ENCODE results near the gene BIK. TPM values are rescaled to one million over a fixed set of nuclear protein-coding genes. Genes with fewer than 3 reads are reported as not detected.

The BIK gene
- total RNA-seq, 2 donors from 2014 or later = not detected

GRCh38 chr22:43114958-43115357 lies 4.4 kb downstream of the BIK start:
- no peak for ATAC-seq (ENCODE audit: insufficient number of reproducible peaks, low FRiP score, low read depth)
- no peak for DNase-seq (ENCODE audit: low spot score)
- H3K27me3 ChIP-seq (replicated peaks; ENCODE audit: insufficient read depth) = peaks cover 10% of the 10 kb centered on the region
- H3K4me1 ChIP-seq (ENCODE audit: control insufficient read depth in 1 of 2, low read depth in 2 of 2) = peaks cover 9 to 17% of the 10 kb centered on the region in 2 donors
- no peaks in the 10 kb centered on the region for H3K36me3 ChIP-seq
- TF ChIP-seq CTCF (IDR thresholded peaks at IDR 0.05) = no peak
- no peak overlapping the region for H3K27ac ChIP-seq
- no peak overlapping the region for H3K4me3 ChIP-seq
- H3K9me3 ChIP-seq = no peaks in the 10 kb centered on the region

GRCh38 chr22:43116932-43117331 lies 6.4 kb downstream of the BIK start:
- Histone ChIP-seq H3K36me3 (no peaks in the 10 kb centered on the region), H3K4me1 (ENCODE audit: control insufficient read depth in 1 of 2, low read depth in 2 of 2) (no peaks in the 10 kb centered on the region), H3K27ac (no peak overlapping the region), H3K27me3 (replicated peaks; ENCODE audit: insufficient read depth) (peaks cover 8% of the 10 kb centered on the region), H3K4me3 (no peak overlapping the region), H3K9me3 (no peaks in the 10 kb centered on the region)
- TF ChIP-seq CTCF (IDR thresholded peaks at IDR 0.05) = no peak
- DNase-seq (ENCODE audit: low spot score) (no peak), ATAC-seq (ENCODE audit: insufficient number of reproducible peaks, low FRiP score, low read depth) (no peak)

- no peaks in the 10 kb centered on the region for H3K36me3 ChIP-seq
- ATAC-seq (ENCODE audit: insufficient number of reproducible peaks, low FRiP score, low read depth) (no peak), DNase-seq (ENCODE audit: low spot score) (no peak)
- TF ChIP-seq CTCF (IDR thresholded peaks at IDR 0.05) = no peak
- H3K27me3 ChIP-seq (replicated peaks; ENCODE audit: insufficient read depth) = no peaks in the 10 kb centered on the region
- H3K4me1 ChIP-seq (ENCODE audit: control insufficient read depth in 1 of 2, low read depth in 2 of 2) = no peaks in the 10 kb centered on the region
- H3K9me3 ChIP-seq = no peaks in the 10 kb centered on the region
- H3K27ac ChIP-seq = no peak overlapping the region
- no peak overlapping the region for H3K4me3 ChIP-seq
These were observed 7.7 kb downstream of the BIK start for GRCh38 chr22:43118024-43118849.

- no peaks in the 10 kb centered on the region for H3K27me3 ChIP-seq (replicated peaks; ENCODE audit: insufficient read depth)
- no peak overlapping the region for H3K4me3 ChIP-seq
- no peak for TF ChIP-seq CTCF (IDR thresholded peaks at IDR 0.05)
- ATAC-seq (ENCODE audit: insufficient number of reproducible peaks, low FRiP score, low read depth) (no peak), DNase-seq (ENCODE audit: low spot score) (no peak)
- H3K9me3 ChIP-seq = no peaks in the 10 kb centered on the region
- H3K36me3 ChIP-seq = no peaks in the 10 kb centered on the region
- H3K27ac ChIP-seq = no peak overlapping the region
- H3K4me1 ChIP-seq (ENCODE audit: control insufficient read depth in 1 of 2, low read depth in 2 of 2) = no peaks in the 10 kb centered on the region
These were observed 8.5 kb downstream of the BIK start for GRCh38 chr22:43118953-43119458.

GRCh38 chr22:43126501-43127165 lies 16.1 kb downstream of the BIK start:
- ATAC-seq (ENCODE audit: insufficient number of reproducible peaks, low FRiP score, low read depth) (no peak), DNase-seq (ENCODE audit: low spot score) (no peak)
- no peak overlapping the region for H3K4me3 ChIP-seq
- no peaks in the 10 kb centered on the region for H3K36me3 ChIP-seq
- H3K27me3 ChIP-seq (replicated peaks; ENCODE audit: insufficient read depth) = no peaks in the 10 kb centered on the region
- H3K4me1 ChIP-seq (ENCODE audit: control insufficient read depth in 1 of 2, low read depth in 2 of 2) = peaks cover 0 to 7% of the 10 kb centered on the region in 2 donors
- no peak for TF ChIP-seq CTCF (IDR thresholded peaks at IDR 0.05)
- H3K9me3 ChIP-seq = no peaks in the 10 kb centered on the region
- H3K27ac ChIP-seq = no peak overlapping the region

Measured in thoracic aorta (tissue), 2 donors.